NCI-H2196 (cell line): ENCODE results near the gene CLEC2L.
"Not testable (repeated sequence)": the region's sequence is repeated elsewhere in the genome, so short reads cannot be mapped to it uniquely, and the experiment has no call there.

Experiments used
- DNase-seq: peaks from one replicate; lab custom pipeline; 2025; ENCODE audit not compliant: unreplicated experiment; lab: John Stamatoyannopoulos, UW

The CLEC2L gene

DNA sequence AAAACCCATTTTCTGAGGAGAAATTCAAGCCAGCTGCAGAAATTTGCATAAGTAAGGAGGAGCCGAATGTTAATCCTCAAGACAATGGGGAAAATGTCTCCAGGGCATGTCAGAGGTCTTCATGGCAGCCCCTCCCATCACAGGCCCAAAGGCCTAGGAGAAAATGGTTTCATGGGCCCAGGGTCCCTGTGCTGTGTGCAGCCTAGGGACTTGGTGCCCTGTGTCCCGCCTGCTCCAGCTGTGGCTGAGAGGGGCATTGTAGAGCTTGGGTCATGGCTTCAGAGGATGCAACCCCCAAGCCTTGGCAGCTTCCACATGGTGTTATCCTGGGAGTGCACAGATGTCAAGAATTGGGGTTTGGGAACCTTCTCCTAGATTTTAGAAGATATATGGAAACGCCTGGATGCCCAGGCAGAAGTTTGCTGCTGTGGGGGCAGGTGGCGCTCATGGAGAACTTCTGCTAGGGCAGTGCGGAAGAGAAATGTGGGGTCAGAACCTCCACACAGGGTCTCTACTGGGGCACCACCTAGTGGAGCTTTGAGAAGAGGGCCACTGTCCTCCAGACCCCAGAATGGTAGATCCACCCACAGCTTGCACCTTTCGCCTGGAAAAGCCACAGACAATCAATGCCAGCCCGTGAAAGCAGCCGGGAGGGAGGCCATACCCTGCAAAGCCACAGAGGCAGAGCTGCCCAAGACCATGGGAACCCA, 30.7 kb downstream of the CLEC2L start:
- DNase-seq = not testable (repeated sequence)

DNA sequence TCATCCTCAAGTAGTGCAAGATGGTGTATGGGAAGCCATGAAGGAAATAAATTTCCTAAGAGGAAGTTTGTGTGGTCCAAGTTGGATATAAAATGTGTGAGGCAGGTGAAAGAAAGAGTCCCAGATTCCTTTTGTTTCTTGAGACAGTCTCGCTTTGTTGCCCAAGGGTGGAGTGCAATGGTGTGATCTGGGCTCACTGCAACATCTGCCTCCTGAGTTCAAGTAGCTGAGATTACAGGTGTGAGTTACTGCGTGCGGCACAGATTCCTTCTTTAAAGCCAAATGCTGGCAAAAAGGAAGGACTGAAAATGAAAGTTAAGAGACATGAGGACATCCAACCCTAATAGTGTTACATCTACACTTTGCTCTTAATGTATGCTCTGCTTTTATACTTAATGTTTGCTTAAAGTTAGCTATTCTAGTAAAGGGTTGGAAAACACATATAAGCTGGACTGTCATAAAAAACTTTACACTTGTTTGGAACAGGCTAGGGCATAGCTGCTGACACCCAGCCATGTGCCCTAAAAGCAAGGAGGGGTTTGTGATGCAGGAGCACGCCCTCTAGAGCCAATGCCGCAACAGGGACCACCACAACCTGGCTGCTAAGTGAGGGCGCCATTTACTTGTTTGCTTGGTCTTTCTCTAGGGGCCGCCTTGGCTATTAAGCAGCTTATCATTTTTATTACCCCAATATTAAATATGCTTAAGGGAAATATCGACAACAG, 34.5 kb downstream of the CLEC2L start:
- no peak for DNase-seq

DNA sequence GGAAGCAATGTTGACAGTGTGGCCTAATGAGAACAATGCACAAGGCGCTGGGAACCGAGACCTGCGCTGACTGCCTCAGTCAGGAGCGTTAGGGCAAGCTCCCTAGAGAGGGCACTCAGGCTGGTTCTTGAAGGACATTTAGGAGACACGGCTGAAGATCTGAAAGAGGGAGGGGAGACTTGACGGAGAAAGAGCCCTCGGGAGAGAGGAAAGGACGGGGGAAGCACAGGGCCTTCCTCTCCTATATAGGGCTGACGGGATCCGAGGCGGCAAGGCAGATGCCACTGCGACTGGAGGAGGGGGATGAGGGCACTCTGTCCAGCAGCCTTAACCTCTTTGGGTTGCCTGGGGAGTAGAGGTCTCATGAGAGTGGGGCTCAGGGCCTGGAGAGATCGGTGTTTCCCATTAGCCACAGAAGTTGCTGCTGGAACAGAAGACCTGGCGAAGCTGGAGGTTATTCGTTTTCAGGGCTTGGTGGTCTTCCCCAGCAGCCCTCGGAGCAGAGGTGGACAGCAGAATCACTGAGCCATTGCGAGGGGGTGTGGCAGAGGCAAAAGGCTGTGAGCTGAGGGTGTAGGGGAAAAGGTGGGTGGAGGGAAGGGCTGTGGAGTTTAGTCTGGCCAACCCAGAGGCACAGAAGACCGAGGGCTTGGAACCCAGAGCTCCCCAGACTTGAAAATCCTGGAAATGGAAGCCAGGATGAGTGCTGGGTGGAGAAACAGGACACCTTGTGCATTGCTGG, 36.0 kb downstream of the CLEC2L start:
- DNase-seq = no peak

DNA sequence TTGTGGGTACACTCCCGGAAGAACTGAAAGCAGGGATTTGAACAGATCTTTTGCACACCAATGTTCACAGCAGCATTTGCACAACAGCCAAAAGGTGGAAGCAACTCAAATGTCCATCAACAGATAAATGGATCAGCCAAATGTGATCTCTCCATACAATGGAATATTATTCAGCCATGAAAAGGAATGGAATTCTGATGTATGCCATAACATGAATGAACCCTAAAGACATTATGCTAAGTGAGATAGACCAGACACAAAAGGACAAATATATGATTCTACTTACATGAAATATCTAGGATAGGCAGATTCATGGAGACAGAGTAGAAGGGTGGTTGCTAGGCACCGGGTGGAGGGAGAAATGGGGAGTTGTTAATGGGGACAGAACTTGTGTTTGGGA, 36.7 kb downstream of the CLEC2L start:
- DNase-seq = no peak

DNA sequence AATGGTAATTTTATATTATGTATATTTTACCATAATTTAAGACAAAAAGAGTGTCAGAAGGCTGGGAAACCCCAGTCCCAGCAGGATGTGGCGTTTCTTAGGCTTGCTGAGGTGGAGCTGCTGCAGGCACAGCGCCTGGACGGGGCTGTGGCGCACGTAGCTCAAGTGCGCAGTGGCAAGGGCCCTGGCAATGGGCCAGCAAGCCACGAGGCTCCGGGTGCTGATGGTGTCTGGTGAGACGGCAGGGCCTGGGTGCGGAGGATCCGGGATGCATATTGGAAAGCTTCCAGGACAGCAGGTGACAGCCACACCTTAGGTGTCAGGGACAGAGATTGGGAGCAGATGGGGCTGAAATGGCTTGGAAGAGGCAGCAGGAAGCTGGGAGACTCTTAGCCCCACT, 37.2 kb downstream of the CLEC2L start:
- peak; percentile 81 for DNase-seq

DNA sequence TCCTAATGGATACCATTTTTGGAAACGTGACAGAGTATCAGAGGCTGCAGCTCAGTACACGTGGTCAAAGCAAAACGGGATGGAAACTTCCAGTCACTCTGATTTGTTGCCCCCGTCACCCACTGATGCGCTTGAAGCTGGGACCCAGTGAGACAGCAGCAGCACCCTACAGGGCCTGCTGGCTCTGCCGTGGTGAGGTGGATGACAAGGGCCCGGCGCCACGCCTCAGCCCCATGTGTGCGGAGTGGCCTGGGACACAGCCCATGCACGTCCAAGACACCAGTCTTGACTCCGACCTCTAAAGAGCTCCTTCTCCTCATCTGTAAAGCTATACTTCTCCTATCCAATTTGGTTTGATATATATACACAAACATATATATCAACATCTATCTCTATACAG, 39.0 kb downstream of the CLEC2L start:
- no peak for DNase-seq

DNA sequence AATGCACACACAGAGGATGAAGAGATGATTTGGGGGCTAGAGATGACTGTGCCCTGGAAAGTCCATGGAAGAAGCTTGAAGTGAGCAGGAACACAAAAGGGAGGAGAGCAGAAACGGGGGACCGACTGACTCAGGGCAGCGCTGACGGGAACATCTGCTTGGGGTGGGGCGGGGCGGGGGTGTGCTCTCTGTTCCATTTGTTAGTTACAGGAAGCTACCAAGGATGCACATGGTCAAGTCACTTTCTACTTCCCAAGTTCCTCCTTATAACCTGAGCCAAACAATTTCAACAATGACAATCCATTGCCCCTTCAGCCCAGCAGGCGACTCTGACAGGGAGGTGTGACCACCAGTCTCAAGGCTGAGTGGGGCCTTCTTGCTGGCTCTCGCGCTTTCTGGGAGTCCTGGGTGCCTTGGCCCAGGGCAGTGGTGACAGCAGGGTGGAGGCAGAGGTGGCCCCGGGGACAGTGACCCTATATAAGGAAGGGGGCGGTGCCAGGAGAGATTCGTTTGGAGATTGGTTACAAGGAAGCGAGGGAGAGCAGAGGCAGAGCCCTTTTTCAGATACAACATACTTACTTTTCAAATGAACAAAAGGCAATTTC, 39.6 kb downstream of the CLEC2L start:
- no peak for DNase-seq

DNA sequence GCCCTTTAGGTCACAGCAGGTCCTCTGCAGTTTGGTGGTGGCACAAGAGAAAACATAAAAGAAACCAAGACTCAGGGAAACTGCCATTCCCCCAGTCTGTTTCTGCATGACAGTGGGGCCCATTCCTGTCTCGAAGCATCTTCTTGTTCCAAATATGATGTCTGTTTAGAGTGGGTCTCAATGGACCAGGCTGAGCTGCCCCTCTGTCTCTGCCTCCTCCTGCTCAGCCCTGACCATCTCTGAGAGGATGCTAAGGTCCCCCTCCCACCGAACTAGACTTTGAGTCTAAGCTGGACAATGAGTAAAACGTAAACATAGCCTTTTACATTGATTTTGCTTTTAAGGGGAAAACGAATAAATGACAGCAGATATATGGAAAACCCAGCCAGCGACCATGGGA, 40.4 kb downstream of the CLEC2L start:
- no peak for DNase-seq

DNA sequence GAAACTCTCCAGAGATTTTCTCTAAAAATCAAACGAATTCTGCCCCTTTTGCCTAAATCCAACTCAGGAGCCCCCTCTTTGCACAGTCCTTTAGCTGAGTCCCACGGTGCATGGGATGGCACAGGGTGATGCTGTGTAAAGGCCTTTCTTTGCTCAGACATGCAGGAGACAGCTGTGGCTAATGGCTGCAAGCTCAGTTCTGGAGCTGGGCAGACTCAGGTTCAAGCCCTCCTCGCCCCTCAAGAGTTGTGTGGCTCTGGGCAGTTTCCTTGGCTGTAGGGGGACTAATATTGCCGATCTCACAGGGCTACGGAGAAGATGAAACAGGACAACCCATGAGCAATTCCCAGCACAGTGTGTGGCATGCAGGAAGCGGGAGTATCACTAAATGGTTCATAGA, 42.6 kb downstream of the CLEC2L start:
- no peak for DNase-seq

DNA sequence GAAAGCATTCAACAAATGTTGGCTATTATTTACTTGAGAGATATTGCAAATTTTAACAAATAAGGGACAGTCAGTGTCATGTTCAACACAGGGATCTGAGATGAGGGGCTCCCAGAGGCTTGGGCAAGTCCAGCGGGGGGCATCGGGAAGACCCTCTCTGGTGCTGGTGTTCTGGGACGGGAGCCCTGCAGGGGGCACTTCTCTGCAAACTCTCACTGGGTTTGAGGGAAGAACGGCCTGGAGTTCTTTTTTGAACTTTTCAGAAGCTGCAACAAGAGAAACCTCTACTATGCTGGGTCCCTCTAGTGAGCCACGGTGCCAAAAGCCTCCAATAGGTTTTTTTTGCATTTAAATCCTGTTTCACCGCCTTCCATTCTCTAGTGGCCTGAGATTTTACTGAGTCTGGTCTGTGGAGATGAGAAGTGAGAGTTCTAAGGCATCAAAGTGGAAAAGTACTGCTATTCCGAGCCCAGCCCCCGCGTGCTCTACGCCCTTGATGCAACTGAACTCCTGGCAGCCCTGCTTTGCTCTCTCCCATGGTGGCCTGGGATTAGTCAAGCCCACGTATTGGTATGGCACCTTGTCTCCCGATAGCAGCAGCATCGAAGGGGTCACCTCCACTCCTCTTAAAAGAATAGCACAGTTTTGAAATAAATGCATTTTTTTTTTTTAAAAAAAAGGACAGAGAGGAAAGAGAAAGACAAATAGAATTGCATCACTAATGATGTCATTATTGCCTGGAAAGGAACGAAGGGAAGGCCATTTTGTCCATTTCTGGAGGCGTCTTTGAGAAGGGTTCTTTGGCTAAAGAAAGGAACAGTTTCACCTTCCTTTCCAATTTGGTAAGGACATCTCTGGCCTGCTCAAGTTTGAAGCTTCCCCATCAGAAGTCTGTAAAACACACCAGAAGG, 43.5 kb downstream of the CLEC2L start:
- no peak for DNase-seq

DNA sequence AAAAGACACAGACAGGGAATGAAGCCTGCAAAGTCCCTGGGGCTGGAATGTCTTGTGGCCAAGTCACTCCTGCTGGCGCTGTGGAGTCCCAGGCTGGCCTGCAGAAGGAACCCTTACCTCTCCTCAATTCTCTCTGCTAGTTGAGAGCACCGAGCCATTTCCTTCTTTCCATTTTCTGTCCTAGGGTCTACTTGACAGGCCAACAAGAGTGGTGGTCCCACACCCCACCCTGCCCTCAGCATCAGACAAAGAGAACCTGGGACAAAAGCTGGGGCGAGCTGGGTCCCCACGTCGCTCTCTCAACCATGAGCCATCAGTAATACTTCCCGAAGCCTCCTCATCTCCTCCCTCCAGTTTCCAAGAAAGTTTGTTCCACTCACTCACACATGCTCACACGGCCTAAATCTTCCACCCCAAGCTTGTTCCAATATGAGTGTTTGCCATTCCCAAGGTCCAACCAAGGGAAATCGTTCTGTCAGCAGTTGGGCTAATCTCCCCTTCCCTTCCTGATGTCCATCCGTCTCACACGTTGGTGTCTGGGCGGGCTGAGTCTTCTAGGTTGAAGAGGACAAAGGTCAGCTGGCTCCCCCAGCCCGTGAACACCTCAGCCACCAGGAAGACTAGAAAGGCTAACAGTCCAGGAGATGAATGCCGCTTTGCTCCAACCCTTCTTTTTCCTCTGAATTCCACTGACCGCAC, 44.3 kb downstream of the CLEC2L start:
- no peak for DNase-seq

DNA sequence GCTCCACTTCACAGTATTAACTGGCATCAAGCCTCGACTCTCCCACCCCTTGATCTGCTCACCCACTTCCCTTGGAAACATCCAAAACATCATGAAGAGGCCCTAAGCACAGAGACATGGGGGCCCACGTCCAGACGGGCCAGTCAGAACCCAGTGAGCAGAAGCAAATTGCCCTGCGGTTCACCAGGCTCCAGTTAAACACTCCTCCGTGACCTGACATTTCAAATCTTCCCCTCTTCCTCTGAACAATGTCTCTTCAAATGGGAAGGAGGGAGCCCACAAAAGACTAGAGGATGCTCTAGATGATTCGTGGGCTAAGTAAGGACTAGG, 44.8 kb downstream of the CLEC2L start:
- DNase-seq = no peak

DNA sequence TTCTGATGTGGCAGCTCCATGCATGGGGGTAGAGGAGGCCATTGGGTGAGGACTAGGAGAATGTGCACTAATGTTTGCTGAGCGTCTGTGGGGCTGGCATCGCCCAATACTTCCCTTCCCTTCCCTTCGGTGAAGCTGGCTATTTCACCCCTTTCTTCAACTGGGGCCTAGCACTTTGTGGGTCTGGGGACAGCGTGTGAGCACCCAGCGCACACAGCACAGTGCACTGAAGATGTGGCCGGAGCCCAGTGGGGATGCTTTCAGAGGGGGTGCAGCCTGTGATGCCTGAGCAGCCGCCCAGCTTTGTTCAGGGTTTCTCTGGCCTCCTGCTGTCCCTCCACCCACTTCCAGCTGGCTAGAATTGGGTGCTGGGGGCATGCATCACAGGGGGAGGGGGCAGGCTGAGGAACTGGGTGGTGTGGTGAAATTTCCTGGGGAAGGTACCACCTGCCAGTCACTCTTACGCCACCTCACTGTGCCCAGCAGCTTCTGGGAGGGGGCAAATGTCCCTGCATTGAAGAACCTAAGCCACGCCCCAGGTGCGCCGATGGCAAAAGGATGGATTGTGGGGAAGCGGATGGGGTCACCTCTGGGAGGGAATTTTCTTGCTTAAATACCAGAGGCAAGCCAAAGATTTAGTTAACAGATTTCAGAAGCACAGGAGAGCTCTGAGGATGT, 45.5 kb downstream of the CLEC2L start:
- DNase-seq = no peak

DNA sequence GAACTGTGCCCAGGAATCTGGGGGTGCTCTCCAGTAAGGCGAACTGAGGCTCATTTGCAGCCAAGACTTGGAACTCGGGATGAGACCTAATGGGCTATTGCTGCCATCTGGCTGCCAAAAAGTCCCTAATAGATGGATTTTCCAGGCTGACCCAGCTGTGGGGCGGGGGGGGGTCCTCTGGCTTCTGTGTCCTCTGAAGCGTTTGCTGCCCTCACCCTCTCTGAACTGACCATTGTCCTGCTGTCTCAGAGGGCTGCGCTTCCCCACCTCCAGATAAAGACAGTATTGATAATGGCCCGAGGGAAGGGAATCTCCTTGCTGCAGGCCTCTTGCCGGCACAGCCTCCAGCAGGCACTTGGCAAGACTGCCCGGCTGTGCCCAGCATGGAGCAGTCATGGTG, 46.6 kb downstream of the CLEC2L start:
- DNase-seq = no peak

DNA sequence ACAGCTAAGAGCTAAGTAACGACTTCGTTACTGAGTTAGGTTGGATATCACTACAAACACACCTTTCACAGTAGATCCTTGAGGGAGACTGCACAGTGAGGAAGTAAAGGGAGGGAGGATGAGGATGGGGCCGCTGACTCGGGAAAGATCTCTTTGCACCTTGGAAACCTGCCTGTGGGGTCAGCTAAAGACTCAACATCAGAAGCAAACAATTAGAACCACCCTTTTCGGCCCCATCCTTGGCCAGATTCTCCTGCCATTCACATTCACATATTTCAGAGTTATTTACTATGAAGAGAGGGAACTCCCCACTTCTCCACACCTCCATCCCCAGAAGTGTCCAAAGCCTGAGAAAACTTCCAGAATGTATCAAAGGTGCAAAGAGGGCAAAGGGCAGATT, 47.1 kb downstream of the CLEC2L start:
- no peak for DNase-seq

DNA sequence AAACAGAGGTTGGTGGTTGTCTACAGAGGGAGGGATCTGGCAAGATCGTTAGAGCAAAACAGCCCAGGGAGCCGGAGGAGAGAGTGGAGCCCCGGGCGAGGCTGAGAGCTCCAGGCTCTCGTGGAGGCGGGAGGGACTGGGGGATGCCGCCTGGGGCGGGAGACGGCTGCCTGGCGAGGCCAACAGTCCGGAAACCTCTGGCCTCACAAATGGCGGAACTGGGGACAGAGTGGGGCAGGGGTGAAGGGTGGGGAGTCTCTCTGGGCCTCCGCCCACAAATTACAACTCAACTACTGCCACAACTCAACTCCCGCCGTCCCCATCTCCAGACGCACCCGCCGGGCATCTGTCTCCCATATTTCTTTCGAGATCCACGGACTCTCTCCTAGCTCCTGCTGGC, 47.7 kb downstream of the CLEC2L start:
- DNase-seq = no peak

DNA sequence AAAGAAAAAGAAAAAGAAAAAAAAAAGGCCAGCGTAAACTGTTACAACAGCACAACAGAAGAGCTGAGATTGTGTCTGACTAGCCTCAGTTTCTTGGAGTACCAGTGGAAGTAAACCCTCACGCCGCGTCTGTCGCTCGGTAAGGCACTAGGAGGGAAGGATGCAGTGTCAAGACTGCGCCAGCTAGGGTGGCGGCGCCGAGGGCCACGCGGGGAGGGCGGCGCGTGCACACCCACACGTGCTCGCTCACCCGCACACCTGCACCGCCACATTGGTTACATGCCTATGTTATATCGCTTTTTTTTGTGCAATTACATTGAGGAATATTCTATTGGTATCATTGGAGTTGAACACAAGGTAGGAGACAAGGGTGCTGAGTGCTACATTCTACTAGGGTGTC, 48.2 kb downstream of the CLEC2L start:
- no peak for DNase-seq

DNA sequence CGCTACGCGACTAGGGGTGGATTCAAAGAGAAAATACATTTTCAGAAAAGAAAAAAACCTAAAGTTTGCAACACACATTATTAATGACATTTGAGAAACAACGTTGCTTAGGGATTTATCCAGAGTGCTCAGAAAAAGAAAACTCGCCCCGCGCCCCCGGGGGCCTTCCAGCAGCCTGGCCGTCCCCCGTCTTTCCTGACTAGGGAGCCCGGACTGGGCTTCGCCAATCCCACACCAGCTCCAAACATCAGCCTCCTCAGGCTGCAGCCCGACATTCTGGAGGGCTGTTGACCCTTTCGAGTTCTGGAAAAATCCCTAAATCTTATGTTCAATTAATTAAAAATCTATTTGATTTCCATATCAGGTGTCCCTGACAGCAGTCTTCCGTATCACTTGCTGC, 48.6 kb downstream of the CLEC2L start:
- DNase-seq = no peak

DNA sequence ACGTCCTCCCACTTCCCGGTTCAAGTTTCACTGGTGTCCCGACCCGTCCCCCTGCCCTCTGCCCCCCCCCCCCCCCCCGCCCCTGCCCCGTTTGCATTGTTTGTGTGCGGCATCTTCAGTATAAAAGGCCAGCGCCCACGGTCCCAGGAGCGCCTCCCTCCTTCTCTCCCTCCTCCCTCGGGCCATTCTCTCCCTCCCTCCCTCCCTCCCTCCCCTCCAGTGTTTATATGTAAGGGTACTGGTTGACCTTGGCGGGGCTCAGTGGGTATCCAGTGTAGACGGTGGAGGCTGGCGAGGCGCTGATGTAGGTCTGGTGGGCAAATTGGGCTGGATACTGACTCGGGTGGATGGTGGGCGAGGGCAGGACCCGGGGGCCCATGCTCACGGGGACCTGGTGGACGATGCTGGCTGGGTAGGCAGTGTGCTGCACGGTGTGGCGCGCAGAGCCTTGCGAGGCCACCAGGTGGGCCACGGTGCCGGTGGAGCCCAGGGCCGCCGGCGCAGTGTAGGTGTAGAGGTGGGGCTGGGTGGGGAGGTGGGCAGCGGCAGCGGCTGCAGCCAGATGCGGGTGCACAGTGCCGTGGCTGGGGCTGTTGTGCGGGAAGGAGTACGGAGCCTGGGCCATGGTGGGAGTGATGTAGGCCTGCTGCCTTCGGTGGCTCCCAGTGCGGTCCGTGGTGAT, 49.4 kb downstream of the CLEC2L start:
- DNase-seq = no peak
